ENCODE measurements around the gene C20orf202. TPM values are rescaled to one million over a fixed set of nuclear protein-coding genes. Genes with fewer than 3 reads are reported as not detected.

C20orf202 gene
- total RNA-seq, 1 donor from 2014 or later = not detected

GRCh38 chr20:1184260-1184637 is 19.0 kb upstream of the C20orf202 start:
- no peak for DNase-seq (ENCODE audit: low read depth)

- DNase-seq (ENCODE audit: low read depth) = no peak
Measured at GRCh38 chr20:1184638-1185315, 18.5 kb upstream of the C20orf202 start, which contains the start of gene TMEM74B. TMEM74B (minus strand) TSS chr20:1184981; CDS start chr20:1183801, 1,180 bp downstream.

- DNase-seq (ENCODE audit: low read depth) = no peak
Measured at GRCh38 chr20:1185316-1185741, 17.9 kb upstream of the C20orf202 start.

- DNase-seq (ENCODE audit: low read depth) = peak; percentile 61
Measured at GRCh38 chr20:1185790-1186334, 17.4 kb upstream of the C20orf202 start.

GRCh38 chr20:1186367-1186991 is 16.8 kb upstream of the C20orf202 start:
- DNase-seq (ENCODE audit: low read depth) = no peak

DNA sequence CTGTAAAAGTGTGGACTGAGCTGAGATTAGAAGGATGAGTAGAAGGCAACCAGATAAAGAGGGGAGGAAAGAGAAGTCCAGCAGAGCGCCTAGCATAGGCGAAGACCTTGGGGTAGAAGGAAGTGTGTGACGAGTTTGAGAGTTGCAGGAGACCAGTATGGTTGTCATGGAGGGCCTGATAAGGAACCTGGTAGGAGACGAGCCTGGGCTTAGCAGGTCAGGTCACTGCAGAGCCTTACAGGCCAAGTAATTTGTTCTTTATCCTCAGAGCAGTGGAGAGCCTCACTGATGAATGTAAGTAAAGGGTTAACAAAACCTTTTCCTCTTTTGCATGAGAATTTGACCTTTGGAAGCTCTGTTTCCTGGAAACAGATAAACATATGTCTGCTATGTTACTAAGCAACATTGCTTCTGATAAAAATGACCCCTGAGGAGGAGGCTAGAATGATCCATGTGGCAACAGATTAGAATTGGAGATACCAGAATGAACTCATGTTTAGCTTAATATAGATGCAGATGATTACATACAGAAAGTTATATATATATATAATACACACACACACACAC is 15.6 kb upstream of the C20orf202 start:
- no peak for DNase-seq (ENCODE audit: low read depth)

DNA sequence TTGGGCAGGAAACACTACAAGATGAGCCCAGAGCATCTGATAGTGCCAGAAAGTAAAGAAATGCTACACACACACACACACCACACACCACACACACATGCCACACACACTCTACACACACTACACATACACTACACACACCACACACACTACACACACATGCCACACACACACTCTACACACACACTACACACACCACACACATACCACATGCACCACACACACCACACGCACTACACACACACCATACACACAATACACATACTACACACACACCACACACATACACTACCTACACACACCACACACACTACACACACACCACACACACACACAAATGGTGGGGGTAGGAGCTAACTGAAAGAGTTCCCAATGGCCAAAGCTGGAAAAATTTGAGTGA is 14.9 kb upstream of the C20orf202 start:
- DNase-seq (ENCODE audit: low read depth) = no peak

DNA sequence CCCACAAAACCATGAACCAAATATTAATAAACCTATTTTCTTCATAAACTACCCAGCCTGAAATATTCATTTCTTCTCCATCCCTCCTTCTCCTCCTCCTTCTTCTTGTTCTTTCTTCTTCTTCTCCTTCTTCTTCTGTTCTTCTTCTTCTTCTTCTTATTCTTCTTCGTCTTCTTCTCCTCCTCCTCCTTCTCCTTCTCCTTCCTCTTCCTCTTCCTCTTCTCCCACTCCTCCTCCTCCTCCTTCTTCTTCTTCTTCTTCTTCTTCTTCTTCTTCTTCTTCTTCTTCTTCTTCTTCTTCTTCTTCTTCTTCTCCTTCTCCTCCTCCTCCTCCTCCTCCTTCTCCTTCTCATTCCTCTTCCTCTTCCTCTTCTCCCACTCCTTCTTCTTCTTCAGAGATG is 13.4 kb upstream of the C20orf202 start:
- DNase-seq (ENCODE audit: low read depth) = no peak

GRCh38 chr20:1190847-1191246 is 12.4 kb upstream of the C20orf202 start:
- DNase-seq (ENCODE audit: low read depth) = no peak

DNA sequence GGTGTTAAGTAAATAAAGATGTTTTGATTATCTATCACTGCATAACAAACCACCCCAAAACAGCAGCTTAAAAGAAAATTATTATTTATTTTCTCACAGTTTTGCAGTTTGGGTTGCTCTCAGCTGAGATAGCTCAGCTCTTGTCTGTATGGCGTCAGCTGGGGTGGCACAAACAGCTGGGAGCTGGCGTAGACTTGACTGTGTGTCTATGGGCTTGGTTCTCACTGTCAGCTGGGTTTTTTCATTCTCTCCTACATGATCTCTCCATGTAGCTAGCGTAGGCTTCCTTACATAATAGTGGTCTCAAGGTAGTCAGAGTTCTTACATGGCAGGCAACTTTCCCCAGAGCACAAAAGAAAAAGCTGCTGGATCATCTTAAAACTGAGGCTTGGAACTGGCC is 12.0 kb upstream of the C20orf202 start:
- DNase-seq (ENCODE audit: low read depth) = no peak

DNA sequence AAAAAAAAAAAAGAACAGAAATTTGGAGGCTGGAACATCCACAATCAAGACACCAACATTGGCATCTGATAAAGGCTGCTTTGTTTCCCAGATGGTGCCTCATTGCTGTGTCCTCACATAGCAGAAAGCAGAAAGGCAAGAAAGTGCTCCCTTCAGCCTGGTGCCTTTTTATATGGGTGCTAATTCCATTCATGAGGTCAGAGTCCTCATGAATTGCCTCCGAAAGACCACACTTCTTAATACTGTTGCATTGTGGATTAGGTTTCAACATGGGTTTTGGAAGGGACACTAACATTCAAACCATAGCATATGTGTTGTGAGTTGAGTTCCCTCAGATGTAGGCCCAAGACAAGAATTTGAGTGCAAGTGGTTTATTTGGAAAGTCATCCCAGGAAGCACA is 8.0 kb upstream of the C20orf202 start:
- no peak for DNase-seq (ENCODE audit: low read depth)

DNA sequence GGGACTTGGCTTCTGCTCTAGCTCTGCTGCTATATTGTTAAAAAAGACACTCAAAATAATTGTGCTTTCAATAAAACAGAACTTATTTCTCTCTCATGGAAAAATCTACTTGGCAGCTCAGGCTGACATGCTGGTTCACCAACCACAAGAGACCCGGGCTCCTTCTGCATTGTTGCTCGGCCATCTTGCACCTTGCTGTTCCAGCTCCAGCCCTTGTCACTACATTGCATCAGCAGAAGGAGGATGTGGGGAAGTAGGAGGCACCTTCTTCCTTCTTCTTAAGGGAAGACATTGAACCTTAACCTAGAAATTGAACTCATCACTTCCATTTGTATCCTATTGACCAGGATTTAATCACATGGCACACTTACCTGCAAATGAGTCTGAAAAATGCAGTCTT is 6.6 kb upstream of the C20orf202 start:
- no peak for DNase-seq (ENCODE audit: low read depth)

- DNase-seq (ENCODE audit: low read depth) = no peak
Measured at GRCh38 chr20:1197801-1198200, 5.5 kb upstream of the C20orf202 start.

DNA sequence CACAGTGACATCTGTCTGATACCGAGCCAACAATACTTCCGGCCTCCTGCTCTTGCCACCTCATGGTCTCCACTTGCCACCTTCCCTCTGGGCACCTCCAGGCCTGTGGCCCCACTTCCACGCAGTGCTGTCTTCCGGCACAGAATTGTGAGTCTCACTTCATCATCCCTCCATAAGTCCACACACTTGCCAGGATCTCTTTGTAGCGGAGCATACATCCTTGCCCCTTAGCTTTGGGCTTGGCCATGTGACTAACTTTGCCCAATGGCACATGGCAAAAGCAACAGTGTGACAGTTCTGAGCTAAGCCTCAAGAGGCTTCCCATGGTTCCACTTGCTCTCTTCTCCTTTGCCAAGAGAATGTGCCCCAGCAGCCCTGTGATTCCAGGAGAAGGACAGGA is 4.5 kb upstream of the C20orf202 start:
- DNase-seq (ENCODE audit: low read depth) = no peak

GRCh38 chr20:1199212-1199873 is 3.9 kb upstream of the C20orf202 start:
- no peak for DNase-seq (ENCODE audit: low read depth)

DNA sequence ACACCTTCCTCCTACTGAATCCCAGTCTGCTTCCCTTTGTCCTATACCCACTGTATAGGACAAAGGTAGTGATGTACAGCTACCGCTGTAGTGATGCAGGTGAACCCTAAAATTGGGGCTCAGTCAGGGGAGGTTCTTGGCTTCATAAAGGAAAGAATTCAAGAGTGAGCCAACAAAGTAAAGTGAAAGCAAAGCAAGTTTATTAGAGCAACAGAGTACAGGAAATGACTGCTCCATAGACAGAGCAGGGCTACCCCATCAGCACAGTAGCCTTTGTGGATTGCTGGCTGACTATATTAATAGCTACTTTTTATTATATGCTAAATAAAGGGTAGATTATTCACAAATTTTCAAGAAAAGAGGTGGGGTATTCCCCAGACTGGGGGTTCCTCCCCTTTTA is 3.3 kb upstream of the C20orf202 start:
- no peak for DNase-seq (ENCODE audit: low read depth)

DNA sequence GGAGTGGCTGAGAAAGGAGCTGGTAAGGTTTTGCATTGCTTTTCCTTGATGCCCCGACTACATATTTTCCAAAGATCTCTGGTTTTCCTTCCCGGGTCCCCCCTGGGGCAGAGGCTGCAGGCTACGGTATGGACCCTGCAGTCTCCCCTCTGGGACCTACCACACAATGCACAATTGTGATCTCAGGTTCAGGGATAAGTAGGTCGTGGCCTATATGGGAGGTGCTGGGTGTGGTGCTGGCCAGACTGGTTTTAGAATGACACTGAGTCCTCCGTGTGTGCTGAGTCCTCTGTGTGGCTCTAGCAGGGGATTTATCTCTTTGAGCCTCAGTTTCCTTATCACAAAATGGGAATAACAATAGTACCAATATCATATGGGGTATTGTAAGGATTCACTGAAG is 376 bp downstream of the C20orf202 start:
- no peak for DNase-seq (ENCODE audit: low read depth)

- no peak for DNase-seq (ENCODE audit: low read depth)
Measured at GRCh38 chr20:1204113-1204512, 859 bp downstream of the C20orf202 start.

- peak; percentile 34 for DNase-seq (ENCODE audit: low read depth)
Measured at GRCh38 chr20:1204576-1204975, 1.3 kb downstream of the C20orf202 start.

GRCh38 chr20:1205802-1206201 is 2.5 kb downstream of the C20orf202 start:
- no peak for DNase-seq (ENCODE audit: low read depth)

- no peak for DNase-seq (ENCODE audit: low read depth)
Measured at GRCh38 chr20:1206366-1207148, 3.3 kb downstream of the C20orf202 start.

Measured in myocyte (in vitro differentiated cells).